LNCAP (cell line): Measurements from ENCODE around the gene TMEM132D.

Source experiments
- TF ChIP-seq, protein P1 (sequence below): fragments of 450-650 bp; IDR thresholded peaks from 2 replicates; pipeline ENCODE4 v1.5.1; 2017; ENCODE audit warnings: mild to moderate bottlenecking

TMEM132D gene

GRCh38 chr12:129310346-129310745 lies 593.5 kb downstream of the TMEM132D start:
- TF ChIP-seq, protein P1, sequence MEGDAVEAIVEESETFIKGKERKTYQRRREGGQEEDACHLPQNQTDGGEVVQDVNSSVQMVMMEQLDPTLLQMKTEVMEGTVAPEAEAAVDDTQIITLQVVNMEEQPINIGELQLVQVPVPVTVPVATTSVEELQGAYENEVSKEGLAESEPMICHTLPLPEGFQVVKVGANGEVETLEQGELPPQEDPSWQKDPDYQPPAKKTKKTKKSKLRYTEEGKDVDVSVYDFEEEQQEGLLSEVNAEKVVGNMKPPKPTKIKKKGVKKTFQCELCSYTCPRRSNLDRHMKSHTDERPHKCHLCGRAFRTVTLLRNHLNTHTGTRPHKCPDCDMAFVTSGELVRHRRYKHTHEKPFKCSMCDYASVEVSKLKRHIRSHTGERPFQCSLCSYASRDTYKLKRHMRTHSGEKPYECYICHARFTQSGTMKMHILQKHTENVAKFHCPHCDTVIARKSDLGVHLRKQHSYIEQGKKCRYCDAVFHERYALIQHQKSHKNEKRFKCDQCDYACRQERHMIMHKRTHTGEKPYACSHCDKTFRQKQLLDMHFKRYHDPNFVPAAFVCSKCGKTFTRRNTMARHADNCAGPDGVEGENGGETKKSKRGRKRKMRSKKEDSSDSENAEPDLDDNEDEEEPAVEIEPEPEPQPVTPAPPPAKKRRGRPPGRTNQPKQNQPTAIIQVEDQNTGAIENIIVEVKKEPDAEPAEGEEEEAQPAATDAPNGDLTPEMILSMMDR: no peak

GRCh38 chr12:129305851-129306250 lies 598.0 kb downstream of the TMEM132D start:
- TF ChIP-seq, protein P1: no peak

DNA sequence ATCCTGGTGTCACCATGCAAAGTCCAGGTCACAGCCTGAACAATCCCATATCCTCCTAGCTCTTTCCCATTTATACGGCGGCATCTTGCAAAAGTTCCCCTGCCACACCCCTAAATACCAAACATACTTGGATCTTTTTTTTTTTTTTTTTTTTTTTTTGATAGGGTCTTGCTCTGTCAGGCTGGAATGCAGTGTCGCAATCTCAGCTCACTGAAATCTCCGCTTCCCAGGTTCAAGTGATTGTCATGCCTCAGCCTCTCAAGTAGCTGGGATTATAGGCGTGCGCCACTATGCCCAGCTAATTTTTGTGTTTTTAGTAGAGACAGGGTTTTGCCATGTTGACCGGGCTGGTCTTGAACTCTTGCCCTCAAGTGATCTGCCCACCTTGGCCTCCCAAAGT lies 599.3 kb downstream of the TMEM132D start:
- TF ChIP-seq, protein P1: no peak

GRCh38 chr12:129300011-129300410 lies 603.8 kb downstream of the TMEM132D start:
- TF ChIP-seq, protein P1: no peak

GRCh38 chr12:129298921-129299320 lies 604.9 kb downstream of the TMEM132D start:
- TF ChIP-seq, protein P1: no peak

DNA sequence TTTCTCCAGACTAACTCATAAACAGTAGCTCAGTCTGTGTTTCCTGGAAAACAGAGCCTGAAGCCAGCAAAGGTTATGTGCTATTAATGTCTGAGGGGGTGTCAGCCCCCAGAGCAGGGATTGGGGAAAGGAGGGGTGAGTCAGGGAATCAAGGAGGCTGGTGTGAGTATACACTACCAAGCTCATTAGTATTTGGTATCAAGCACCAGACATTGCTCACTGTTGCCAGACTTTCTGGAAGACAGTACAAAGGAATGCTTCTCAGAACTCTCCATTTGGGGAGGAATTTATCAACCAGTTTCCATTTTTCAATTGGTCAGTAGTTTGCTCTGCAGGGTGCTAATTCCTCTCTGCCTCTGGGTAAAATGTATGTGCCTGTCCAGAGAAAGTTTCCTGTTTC lies 607.2 kb downstream of the TMEM132D start:
- TF ChIP-seq, protein P1: no peak

DNA sequence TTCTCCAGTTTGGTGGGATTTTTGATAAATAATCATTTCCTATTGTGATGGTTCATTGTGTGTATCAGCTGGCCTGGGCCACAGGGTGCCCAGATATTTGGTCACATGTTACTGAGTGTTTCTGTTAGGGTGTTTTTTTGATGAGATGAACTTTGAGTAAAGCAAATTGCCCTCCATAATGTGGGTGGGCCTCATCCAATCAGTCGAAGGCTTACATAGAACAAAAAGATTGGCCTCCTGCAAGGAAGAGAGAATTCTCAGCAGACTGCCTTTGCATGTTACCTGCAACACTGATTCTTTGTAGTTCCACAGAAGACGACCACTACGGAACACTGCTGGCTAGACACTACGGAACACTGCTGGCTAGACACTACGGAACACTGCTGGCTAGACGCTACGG lies 609.0 kb downstream of the TMEM132D start:
- TF ChIP-seq, protein P1: no peak

DNA sequence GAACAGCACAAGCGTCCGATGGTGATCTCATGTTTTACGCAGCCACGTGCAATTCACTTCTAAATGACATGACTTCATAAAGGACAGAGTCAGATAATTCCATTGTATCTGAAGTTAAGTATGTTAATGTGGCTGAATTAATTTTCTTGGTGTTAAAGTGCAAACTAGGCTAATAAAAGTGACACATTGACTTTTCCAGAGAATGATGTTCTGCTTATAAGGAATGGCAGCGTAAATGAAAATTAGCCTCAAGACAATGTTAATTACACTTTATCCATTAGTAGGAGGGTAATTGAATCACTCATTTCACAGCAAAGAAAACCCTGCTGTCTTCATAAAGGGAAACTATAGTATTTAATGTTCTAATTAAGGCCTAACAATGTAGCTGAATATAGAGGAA lies 624.1 kb downstream of the TMEM132D start:
- TF ChIP-seq, protein P1: no peak
